ENCODE data around the gene DOCK4. TPM values are rescaled to one million over a fixed set of nuclear protein-coding genes. Genes with fewer than 3 reads are reported as not detected.

The DOCK4 gene
- total RNA-seq, 1 experiment from 2014 or later, result 4.9 TPM

DNA sequence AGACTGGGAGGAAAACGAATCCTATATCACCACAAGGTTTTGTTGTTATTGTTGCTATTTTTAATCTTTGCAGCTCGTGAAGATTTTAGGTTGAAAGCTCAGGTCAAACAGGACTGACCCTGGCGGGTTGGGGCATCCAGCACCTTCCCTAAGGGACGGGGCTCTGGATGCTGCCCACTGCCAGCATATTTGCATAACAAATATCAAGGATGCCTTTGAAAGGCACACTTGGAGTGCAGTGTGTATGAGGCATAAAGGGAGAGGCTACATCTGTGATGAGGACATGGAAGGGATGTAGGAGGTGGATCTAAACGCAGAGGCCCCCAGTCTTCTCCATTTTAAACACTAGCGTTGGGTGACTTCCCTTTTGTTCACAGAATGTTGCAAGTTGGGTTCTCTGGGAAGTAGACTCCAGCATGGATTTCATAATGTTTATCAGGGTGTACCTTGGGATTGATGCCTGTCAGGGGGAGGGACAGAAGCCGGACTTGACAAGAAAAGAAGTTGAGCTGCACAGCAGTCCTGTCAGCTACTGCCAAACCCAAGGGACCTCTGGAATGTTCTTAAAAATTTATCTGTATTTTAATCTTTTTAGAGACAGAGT is 462.9 kb downstream of the DOCK4 start:
- no peak overlapping the region for H2BK5ac ChIP-seq (ENCODE audit: insufficient read length, low read length)
- peaks cover 12 to 13% of the 10 kb centered on the region in 2 experiments for H3K4me1 Mint-ChIP-seq
- H4K91ac ChIP-seq (ENCODE audit: insufficient read length, low read depth, low read length), result no peak overlapping the region
- DNase-seq, result no peak
- H3K18ac ChIP-seq (ENCODE audit: insufficient read length, low read depth, low read length), result no peak overlapping the region
- peak overlapping the region in 1 of 3 experiments; percentile 89; a peak in 3 of 7 replicates for H3K27ac Mint-ChIP-seq
- H3K56ac ChIP-seq (ENCODE audit: insufficient read length, low read depth, low read length), result no peak overlapping the region
- H3K79me1 ChIP-seq (ENCODE audit: insufficient read depth, low read depth, low read length, poor library complexity, severe bottlenecking), result no peaks in the 10 kb centered on the region
- H3K14ac ChIP-seq (ENCODE audit: insufficient read depth, low read length), result no peak overlapping the region
- H3K27me3 Mint-ChIP-seq (ENCODE audit: low read depth), result no peaks in the 10 kb centered on the region; the same call in 1 of the 2 replicates
- H3K9me3 ChIP-seq (ENCODE audit: control insufficient read depth, low read depth, low read length), result no peaks in the 10 kb centered on the region
- H4K8ac ChIP-seq (replicated peaks; ENCODE audit: insufficient read length, low read depth, low read length), result no peak overlapping the region
- TF ChIP-seq, protein P1, sequence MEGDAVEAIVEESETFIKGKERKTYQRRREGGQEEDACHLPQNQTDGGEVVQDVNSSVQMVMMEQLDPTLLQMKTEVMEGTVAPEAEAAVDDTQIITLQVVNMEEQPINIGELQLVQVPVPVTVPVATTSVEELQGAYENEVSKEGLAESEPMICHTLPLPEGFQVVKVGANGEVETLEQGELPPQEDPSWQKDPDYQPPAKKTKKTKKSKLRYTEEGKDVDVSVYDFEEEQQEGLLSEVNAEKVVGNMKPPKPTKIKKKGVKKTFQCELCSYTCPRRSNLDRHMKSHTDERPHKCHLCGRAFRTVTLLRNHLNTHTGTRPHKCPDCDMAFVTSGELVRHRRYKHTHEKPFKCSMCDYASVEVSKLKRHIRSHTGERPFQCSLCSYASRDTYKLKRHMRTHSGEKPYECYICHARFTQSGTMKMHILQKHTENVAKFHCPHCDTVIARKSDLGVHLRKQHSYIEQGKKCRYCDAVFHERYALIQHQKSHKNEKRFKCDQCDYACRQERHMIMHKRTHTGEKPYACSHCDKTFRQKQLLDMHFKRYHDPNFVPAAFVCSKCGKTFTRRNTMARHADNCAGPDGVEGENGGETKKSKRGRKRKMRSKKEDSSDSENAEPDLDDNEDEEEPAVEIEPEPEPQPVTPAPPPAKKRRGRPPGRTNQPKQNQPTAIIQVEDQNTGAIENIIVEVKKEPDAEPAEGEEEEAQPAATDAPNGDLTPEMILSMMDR (conservative IDR thresholded peaks at IDR 0.05), result no peak
- no peaks in the 10 kb centered on the region for H3K9me3 Mint-ChIP-seq
- H2BK120ac ChIP-seq (ENCODE audit: low read depth, low read length, poor library complexity, severe bottlenecking), result no peak overlapping the region
- H3K23ac ChIP-seq (ENCODE audit: insufficient read length, low read depth, low read length), result no peak overlapping the region
- no peak overlapping the region for H2BK20ac ChIP-seq (ENCODE audit: low read depth, low read length, poor library complexity, severe bottlenecking)
- H4K5ac ChIP-seq (ENCODE audit: insufficient read length, low read depth, low read length), result no peak overlapping the region
- no peaks in the 10 kb centered on the region for H3K23me2 ChIP-seq (ENCODE audit: insufficient read length, low read depth, low read length, poor library complexity, severe bottlenecking)
- peaks cover 3% of the 10 kb centered on the region for H3K4me1 ChIP-seq (ENCODE audit: insufficient read depth, low read length)
- no peak overlapping the region for H2BK12ac ChIP-seq (ENCODE audit: insufficient read length, low read depth, low read length)
- H3T11ph ChIP-seq (ENCODE audit: low read length), result no peak overlapping the region
- H3K27me3 ChIP-seq (ENCODE audit: insufficient read depth, low read length), result no peaks in the 10 kb centered on the region
- H3K27ac ChIP-seq (ENCODE audit: insufficient read length, low read depth, low read length), result no peak overlapping the region
- peak overlapping the region in 1 of 2 experiments; percentile 28; a peak in 1 of 5 replicates for H3K4me3 Mint-ChIP-seq
- WGBS (ENCODE audit: extremely low coverage, insufficient read length, low lambda C conversion rate), result no CpG with 5 or more reads among the region's 7 CpGs
- H3K9ac ChIP-seq (ENCODE audit: extremely low read depth, insufficient read length, low read length), result no peak overlapping the region
- H3K36me3 Mint-ChIP-seq (ENCODE audit: insufficient read depth in 1 of 3, low read depth in 3 of 3), result peaks cover 0 to 21% (median 13%) of the 10 kb centered on the region in 3 experiments; a peak in 6 of 7 replicates
- no peak overlapping the region for H3K4me2 ChIP-seq (ENCODE audit: insufficient read depth, insufficient read length, low read length)
- no peak overlapping the region for H2AFZ ChIP-seq (ENCODE audit: low read length)
- no peaks in the 10 kb centered on the region for H3K79me2 ChIP-seq (ENCODE audit: insufficient read depth, low read length)
- H2AK5ac ChIP-seq (ENCODE audit: insufficient read length, low read length), result no peak overlapping the region
- H2BK15ac ChIP-seq (ENCODE audit: low read depth, low read length), result no peak overlapping the region
- no peak overlapping the region for H3K4ac ChIP-seq (ENCODE audit: low read depth, low read length)
- no peaks in the 10 kb centered on the region for H4K20me1 ChIP-seq (ENCODE audit: control insufficient read depth, insufficient read depth, insufficient read length)
